ENCODE data around the gene PACSIN2. TPM values are rescaled to one million over a fixed set of nuclear protein-coding genes. Genes with fewer than 3 reads are reported as not detected.

Gene PACSIN2
- total and polyA plus RNA-seq, 2 experiments from 2014 or later: 36.0 to 43.7 TPM

DNA sequence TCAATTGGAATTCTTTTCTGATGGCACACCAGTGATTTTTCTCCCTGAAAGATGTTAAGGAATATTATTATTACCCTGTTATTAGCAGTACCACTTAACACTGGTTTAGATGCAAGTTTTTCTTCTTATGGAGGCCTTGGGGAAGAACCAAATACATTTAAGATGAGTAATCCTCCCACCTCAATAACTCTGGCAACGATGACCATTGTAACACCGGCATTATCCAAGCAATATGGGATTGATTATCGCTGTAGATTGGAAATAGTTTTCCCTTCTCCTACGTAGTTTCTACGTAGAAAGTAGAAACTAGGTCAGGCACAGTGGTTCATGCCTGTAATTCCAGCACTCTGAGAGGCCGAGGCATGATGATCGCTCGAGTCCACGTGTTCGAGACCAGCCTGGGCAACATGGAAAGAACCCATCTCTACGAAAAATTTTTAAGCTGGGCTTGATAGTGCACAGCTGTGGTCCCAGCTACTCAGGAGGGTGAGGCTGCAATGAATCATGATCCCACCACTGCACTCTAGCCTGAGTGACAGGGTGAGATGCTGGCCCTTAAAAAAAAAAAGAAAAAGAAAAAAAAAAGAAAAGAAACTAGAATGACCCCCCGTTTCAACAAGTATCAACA is 45.5 kb downstream of the PACSIN2 start:
- Histone ChIP-seq H2AFZ (no peak overlapping the region), H4K20me1 (ENCODE audit: insufficient read depth) (no peaks in the 10 kb centered on the region), H3K9ac (peak overlapping the region; percentile 69), H3K27me3 (replicated peaks; ENCODE audit: insufficient read depth) (no peaks in the 10 kb centered on the region), H3K4me2 (ENCODE audit: unreplicated experiment) (peak overlapping the region; percentile 67), H3K36me3 (ENCODE audit: low read depth) (no peaks in the 10 kb centered on the region), H3K9me3 (ENCODE audit: low read depth) (no peaks in the 10 kb centered on the region), H3K79me2 (ENCODE audit: insufficient read depth) (peaks cover 95% of the 10 kb centered on the region), H3F3A (ENCODE audit: insufficient read depth) (peaks cover 28% of the 10 kb centered on the region), H3K4me1 (ENCODE audit: insufficient read depth) (peaks cover 40% of the 10 kb centered on the region), H3K27ac (peak overlapping the region; percentile 95), H3K9me2 (ENCODE audit: insufficient read depth) (no peaks in the 10 kb centered on the region), H3K4me3 (0 out of 2 replicates have a peak overlapping the region, but pooled peaks have one; percentile 7)
- 10 to 11% methylated on average over 12 of the region's 12 CpGs for WGBS, 2 experiments (ENCODE audit: low coverage in 1 of 2, low lambda C conversion rate in 2 of 2, missing lambda C conversion rate in 2 of 2)
- no peak for TF ChIP-seq EZH2phosphoT487 (IDR thresholded peaks at IDR 0.05; ENCODE audit: insufficient read depth, low read depth)
- TF ChIP-seq EZH2 (IDR thresholded peaks at IDR 0.05; ENCODE audit: insufficient read depth, poor library complexity, severe bottlenecking): no peak
- peak; percentile 96 for DNase-seq
- in situ Hi-C loops (cut with MboI): no loop called here

DNA sequence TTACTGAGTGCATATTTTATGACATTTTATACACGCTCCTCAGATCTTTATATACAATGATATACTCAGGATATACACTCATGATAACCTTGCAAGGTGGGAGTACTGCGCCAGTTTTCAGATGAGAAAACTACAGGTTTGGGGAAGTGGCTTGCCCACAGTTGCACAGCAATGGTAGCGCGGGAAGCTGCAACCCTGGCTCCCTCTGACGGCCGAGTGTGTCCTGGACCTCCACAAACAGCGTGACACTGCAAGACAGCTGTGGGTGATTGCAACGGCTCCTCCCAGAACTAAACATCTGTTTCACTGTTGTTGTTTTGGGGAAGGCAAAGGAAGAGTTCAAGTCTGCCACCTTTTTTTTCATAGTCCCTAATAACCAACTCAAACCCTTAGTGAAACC is 47.0 kb downstream of the PACSIN2 start:
- Histone ChIP-seq H3K9ac (peak overlapping the region; percentile 42; the same call in 1 of the 2 replicates), H3F3A (ENCODE audit: insufficient read depth) (peaks cover 28% of the 10 kb centered on the region), H3K79me2 (ENCODE audit: insufficient read depth) (peaks cover 95% of the 10 kb centered on the region), H3K4me2 (ENCODE audit: unreplicated experiment) (peak overlapping the region; percentile 15), H3K9me3 (ENCODE audit: low read depth) (no peaks in the 10 kb centered on the region), H3K27ac (peak overlapping the region; percentile 95), H3K36me3 (ENCODE audit: low read depth) (no peaks in the 10 kb centered on the region), H3K9me2 (ENCODE audit: insufficient read depth) (no peaks in the 10 kb centered on the region), H3K4me3 (no peak overlapping the region), H2AFZ (no peak overlapping the region), H3K4me1 (ENCODE audit: insufficient read depth) (peaks cover 40% of the 10 kb centered on the region), H4K20me1 (ENCODE audit: insufficient read depth) (no peaks in the 10 kb centered on the region), H3K27me3 (replicated peaks; ENCODE audit: insufficient read depth) (no peaks in the 10 kb centered on the region)
- peak; percentile 79 for DNase-seq
- in situ Hi-C loops (cut with MboI): no loop called here
- TF ChIP-seq EZH2 (IDR thresholded peaks at IDR 0.05; ENCODE audit: insufficient read depth, poor library complexity, severe bottlenecking): no peak
- no peak for TF ChIP-seq EZH2phosphoT487 (IDR thresholded peaks at IDR 0.05; ENCODE audit: insufficient read depth, low read depth)
- WGBS, 2 experiments (ENCODE audit: low coverage in 1 of 2, low lambda C conversion rate in 2 of 2, missing lambda C conversion rate in 2 of 2): 23 to 25% methylated on average over 8 of the region's 8 CpGs

DNA sequence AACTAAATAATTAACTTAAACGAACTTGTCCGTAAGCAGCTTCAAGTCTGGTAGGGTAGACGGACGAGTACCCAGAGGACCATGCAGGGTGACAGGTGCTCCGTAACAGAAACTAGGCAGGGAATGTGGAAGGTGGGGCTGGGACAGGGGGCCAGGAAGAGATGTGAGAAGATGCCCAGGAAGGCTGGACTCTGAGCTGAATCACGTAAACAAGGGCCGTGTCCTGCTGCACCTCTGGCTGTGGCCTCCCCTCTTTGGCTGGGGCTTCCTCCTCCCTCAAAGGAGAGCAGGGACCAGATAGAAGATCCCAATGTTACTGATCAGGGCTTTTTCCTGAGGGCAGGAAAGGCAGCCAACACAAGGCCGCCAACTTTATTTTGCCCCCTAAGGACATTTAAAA is 47.9 kb downstream of the PACSIN2 start:
- no peaks in the 10 kb centered on the region for H3K36me3 ChIP-seq (ENCODE audit: low read depth)
- WGBS, 2 experiments (ENCODE audit: low coverage in 1 of 2, low lambda C conversion rate in 2 of 2, missing lambda C conversion rate in 2 of 2): 90% methylated on average over 8 of the region's 8 CpGs

DNA sequence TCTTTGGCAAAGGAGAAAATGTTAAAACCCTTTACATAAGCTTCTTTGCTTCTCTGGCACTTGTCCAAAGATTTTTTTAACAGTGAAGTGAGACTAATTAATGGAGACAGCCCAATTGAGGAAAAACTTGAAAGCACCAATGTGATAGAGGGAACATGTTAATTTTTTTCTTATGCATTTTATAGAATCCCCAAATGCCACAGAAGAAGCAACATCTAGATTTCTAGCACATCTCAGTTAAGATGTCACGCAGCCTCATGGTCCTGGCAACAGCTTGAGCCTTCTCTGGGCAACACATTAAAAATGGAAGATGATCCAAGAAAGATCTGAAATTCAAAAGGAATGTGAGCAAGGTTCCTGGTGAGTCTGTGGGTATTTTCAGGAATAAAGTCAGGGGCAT is 48.5 kb downstream of the PACSIN2 start:
- DNase-seq: peak; percentile 55
- H4K20me1 ChIP-seq (ENCODE audit: insufficient read depth): no peaks in the 10 kb centered on the region
- no peaks in the 10 kb centered on the region for H3K36me3 ChIP-seq (ENCODE audit: low read depth)
- peaks cover 50% of the 10 kb centered on the region for H3K4me1 ChIP-seq (ENCODE audit: insufficient read depth)
- H3K4me3 ChIP-seq: no peak overlapping the region
- H2AFZ ChIP-seq: no peak overlapping the region
- peaks cover 93% of the 10 kb centered on the region for H3K79me2 ChIP-seq (ENCODE audit: insufficient read depth)
- H3K9ac ChIP-seq: no peak overlapping the region
- H3K4me2 ChIP-seq (ENCODE audit: unreplicated experiment): no peak overlapping the region
- H3K27me3 ChIP-seq (replicated peaks; ENCODE audit: insufficient read depth): no peaks in the 10 kb centered on the region
- no peaks in the 10 kb centered on the region for H3K9me3 ChIP-seq (ENCODE audit: low read depth)
- H3K27ac ChIP-seq: no peak overlapping the region; the same call in 1 of the 2 replicates
- 82 to 86% methylated on average over 1 of the region's 1 CpG for WGBS, 2 experiments (ENCODE audit: low coverage in 1 of 2, low lambda C conversion rate in 2 of 2, missing lambda C conversion rate in 2 of 2)
- H3K9me2 ChIP-seq (ENCODE audit: insufficient read depth): no peaks in the 10 kb centered on the region
- in situ Hi-C loops (cut with MboI): no loop called here
- H3F3A ChIP-seq (ENCODE audit: insufficient read depth): peaks cover 28% of the 10 kb centered on the region
- TF ChIP-seq EZH2 (IDR thresholded peaks at IDR 0.05; ENCODE audit: insufficient read depth, poor library complexity, severe bottlenecking) (no peak), EZH2phosphoT487 (IDR thresholded peaks at IDR 0.05; ENCODE audit: insufficient read depth, low read depth) (no peak)

More for the DNA sequence above, 47.9 kb downstream of the PACSIN2 start:
- no peak for TF ChIP-seq EZH2 (IDR thresholded peaks at IDR 0.05; ENCODE audit: insufficient read depth, poor library complexity, severe bottlenecking)
- H3K27ac ChIP-seq: no peak overlapping the region
- H2AFZ ChIP-seq: no peak overlapping the region
- no peaks in the 10 kb centered on the region for H3K9me2 ChIP-seq (ENCODE audit: insufficient read depth)
- no peaks in the 10 kb centered on the region for H3K27me3 ChIP-seq (replicated peaks; ENCODE audit: insufficient read depth)
- DNase-seq: no peak
- no peak overlapping the region for H3K4me2 ChIP-seq (ENCODE audit: unreplicated experiment)
- in situ Hi-C loops (cut with MboI): no loop called here
- H4K20me1 ChIP-seq (ENCODE audit: insufficient read depth): no peaks in the 10 kb centered on the region
- peaks cover 28% of the 10 kb centered on the region for H3F3A ChIP-seq (ENCODE audit: insufficient read depth)
- no peak overlapping the region for H3K9ac ChIP-seq
- H3K79me2 ChIP-seq (ENCODE audit: insufficient read depth): peaks cover 93% of the 10 kb centered on the region
- H3K9me3 ChIP-seq (ENCODE audit: low read depth): no peaks in the 10 kb centered on the region
- no peak overlapping the region for H3K4me3 ChIP-seq
- peaks cover 45% of the 10 kb centered on the region for H3K4me1 ChIP-seq (ENCODE audit: insufficient read depth)

All from GM23248 (cell line).